Neural progenitor cell (in vitro differentiated cells): Measurements from ENCODE around the gene FGFBP2.

ENCODE experiments used
- EZH2phosphoT487 ChIP-seq: fragments of 200-600 bp; sonication (generic); IDR thresholded peaks from 2 replicates; pipeline ENCODE4 v1.6.1; 2017; ENCODE audit warnings: antibody characterized with exemption
- TF ChIP-seq, protein P1 (sequence below): fragments of 200-600 bp; sonication (generic); IDR thresholded peaks from 2 replicates; pipeline ENCODE4 v1.5.1; 2017; ENCODE audit warnings: antibody characterized with exemption, mild to moderate bottlenecking

DNA sequence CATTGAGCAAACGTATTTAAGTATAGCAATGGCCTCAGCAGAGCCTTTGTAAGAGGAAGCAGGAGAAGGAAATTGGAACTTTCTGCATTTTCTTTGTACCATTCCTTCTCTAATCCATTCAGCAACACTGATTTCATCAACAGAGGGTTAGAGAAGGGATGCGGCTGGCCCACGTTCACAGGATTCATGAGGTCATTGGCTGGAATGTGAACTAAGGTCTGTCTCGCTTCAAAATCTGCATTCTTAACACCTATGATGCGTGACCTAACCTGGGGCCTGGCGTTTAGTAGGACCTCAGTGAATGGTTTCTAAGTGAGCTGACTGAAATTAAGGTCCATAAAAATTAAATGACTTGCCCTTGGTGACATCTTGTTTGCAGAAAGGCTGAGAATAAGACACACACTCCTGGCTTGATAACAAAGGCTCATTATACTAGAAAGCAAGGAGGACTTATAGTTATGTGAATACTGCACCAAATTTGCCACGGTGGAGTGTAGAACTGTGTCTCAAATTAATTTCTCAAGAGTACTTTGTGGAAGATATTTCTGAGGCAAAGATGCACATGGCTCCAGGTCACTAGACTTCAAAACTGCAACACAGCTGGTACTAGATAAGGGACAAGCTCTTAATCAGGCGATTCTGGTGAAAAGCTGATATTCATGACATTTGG, 49.9 kb downstream of the FGFBP2 start:
- TF ChIP-seq, protein P1, sequence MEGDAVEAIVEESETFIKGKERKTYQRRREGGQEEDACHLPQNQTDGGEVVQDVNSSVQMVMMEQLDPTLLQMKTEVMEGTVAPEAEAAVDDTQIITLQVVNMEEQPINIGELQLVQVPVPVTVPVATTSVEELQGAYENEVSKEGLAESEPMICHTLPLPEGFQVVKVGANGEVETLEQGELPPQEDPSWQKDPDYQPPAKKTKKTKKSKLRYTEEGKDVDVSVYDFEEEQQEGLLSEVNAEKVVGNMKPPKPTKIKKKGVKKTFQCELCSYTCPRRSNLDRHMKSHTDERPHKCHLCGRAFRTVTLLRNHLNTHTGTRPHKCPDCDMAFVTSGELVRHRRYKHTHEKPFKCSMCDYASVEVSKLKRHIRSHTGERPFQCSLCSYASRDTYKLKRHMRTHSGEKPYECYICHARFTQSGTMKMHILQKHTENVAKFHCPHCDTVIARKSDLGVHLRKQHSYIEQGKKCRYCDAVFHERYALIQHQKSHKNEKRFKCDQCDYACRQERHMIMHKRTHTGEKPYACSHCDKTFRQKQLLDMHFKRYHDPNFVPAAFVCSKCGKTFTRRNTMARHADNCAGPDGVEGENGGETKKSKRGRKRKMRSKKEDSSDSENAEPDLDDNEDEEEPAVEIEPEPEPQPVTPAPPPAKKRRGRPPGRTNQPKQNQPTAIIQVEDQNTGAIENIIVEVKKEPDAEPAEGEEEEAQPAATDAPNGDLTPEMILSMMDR: no peak
- no peak for TF ChIP-seq EZH2phosphoT487
